Heart right ventricle (tissue), 16 donors: ENCODE results near the gene SLC25A19. TPM values are rescaled to one million over a fixed set of nuclear protein-coding genes. Genes with fewer than 3 reads are reported as not detected.

Source experiments
- ATAC-seq, 8 donors: fragments of 200-7000 bp; cut with Tn5 transposase; one replicate each; pipeline ENCODE4 v1.9.1; 2020; ENCODE audit warnings: mild to moderate bottlenecking in 8 of 8, moderate library complexity in 8 of 8, moderate number of reproducible peaks in 1 of 8
- DNase-seq, 2 donors: peaks; one replicate each; pipeline ENCODE4 v3.0.0-alpha.2; 2020
- H3K27ac ChIP-seq, 10 donors: fragments of 200-600 bp; sonication (generic) in 2 of 10; one replicate each; pipeline versions ENCODE4 v1.5.0 to v1.8.0; 2020 to 2022; ENCODE audit warnings: mild to moderate bottlenecking in 3 of 10
- H3K27me3 ChIP-seq, 7 donors: fragments of 200-600 bp; one replicate each; pipeline ENCODE4 v1.8.0; 2021 to 2022; ENCODE audit warnings: mild to moderate bottlenecking in 2 of 7
- H3K36me3 ChIP-seq, 9 donors: fragments of 200-600 bp; sonication (generic) in 1 of 9; one replicate each; pipeline versions ENCODE4 v1.5.0 to v1.8.0; 2020 to 2022; ENCODE audit warnings: mild to moderate bottlenecking in 2 of 9
- H3K4me1 ChIP-seq, 9 donors: fragments of 200-600 bp; sonication (generic) in 1 of 9; one replicate each; pipeline versions ENCODE4 v1.5.0 to v1.8.0; 2020 to 2022; ENCODE audit warnings: mild to moderate bottlenecking in 4 of 9
- H3K4me3 ChIP-seq, 10 donors: fragments of 200-600 bp; sonication (generic) in 2 of 10; one replicate each; pipeline versions ENCODE4 v1.5.0 to v1.8.0; 2020 to 2022; ENCODE audit warnings: mild to moderate bottlenecking in 7 of 10, moderate library complexity in 2 of 10
- H3K9me3 ChIP-seq, 11 donors: fragments of 200-600 bp in 10 of 11; sonication (generic) in 2 of 11; one replicate each; pipeline versions ENCODE4 v1.5.0 to v1.8.0; 2013 to 2022; ENCODE audit warnings: mild to moderate bottlenecking in 2 of 11, control low read depth in 1 of 11, moderate library complexity in 1 of 11
- WGBS, 2 donors: extraction: QIAGEN DNeasy Blood & Tissue Kit; methylation state at CpG; one replicate each; pipeline ENCODE4 v1.1.7; 2013; ENCODE audit warnings: inconsistent platforms in 1 of 2; 5-methylcytosine and 5-hydroxymethylcytosine counted together
- intact Hi-C, 10 donors: fragments of 100-400 bp; cut with DNase I; formaldehyde crosslinking; loops; one replicate each; pipeline versions ENCODE4 v1.11.1 to v1.14.2; 2022
- polyA plus RNA-seq, 2 donors: library from polyadenylated mRNA; stranded (reverse); fragments of 200-250 nt; gene quantifications; one replicate each; pipeline ENCODE4 v1.2.3, GENCODE V29; 2013
- total RNA-seq, 10 donors: library from RNA; stranded (reverse); fragmentation: NEBNext Ultra II Directional in 3 of 10; extraction: Animal tissue kit (Norgen Biotek cat#: 25700) in 3 of 10; gene quantifications; one replicate each; pipeline versions ENCODE4 v1.2.1 to v1.2.4, GENCODE V29; 2021 to 2023
- TF ChIP-seq, protein P1 (sequence below), 9 donors: fragments of 200-600 bp; sonication (generic) in 2 of 9; IDR thresholded peaks; one replicate each; pipeline versions ENCODE4 v1.5.0 to v1.8.0; 2021 to 2022; ENCODE audit warnings: antibody characterized with exemption in 9 of 9, mild to moderate bottlenecking in 5 of 9, moderate library complexity in 1 of 9
- donor health status: Arrhythmogenic right ventricular cardiomyopathy.
- donor health status: ischemic (EF 13 %, LVEDD 7.1; RV severe dilation, severe dysfunction).
- donor health status: healthy with polysubstance abuse.
- donor health status: DM: no; HTN: yes; CAD: no.
- donor health status: DM: no; HTN: no; CAD: no.
- donor health status: ischemic (EF 25% LVEDD 6.9; RV normal size, moderate dysfunction).
- donor health status: ischemic (EF 25% LVEDD 5.7; RV mildly dilated, moderate dysfunction).
- donor health status: healthy.
- donor health status: DM: yes; HTN: yes; CAD: no.
- donor health status: Ischemic cardiomyopathy.
- donor health status: ischemic (EF 35%, LVEDD 5.7; RV mildly dilated, moderate dysfunction).
- donor health status: nonischemic (EF 11% LVEDD 7.7; RV severe dilation, severe dysfunction).
- donor health status: DM: yes; HTN: yes; CAD: no.
- donor health status: PGD.
- donor health status: ischemic (EF 29% LVEDD 5.4; RV normal size, mild dysfunction).
- donor health status: nonischemic (EF 23%, LVEDD 6.1; RV moderate dilation, normal function).

SLC25A19 gene
- total and polyA plus RNA-seq, 12 donors: 6.8 to 23.2 (median 12.2) TPM

- Histone ChIP-seq H3K4me1 (peaks cover 4 to 49% (median 37%) of the 10 kb centered on the region in 9 donors), H3K27ac (peak overlapping the region in 9 of 10 donors; percentile 81 to 98 (median 90)), H3K36me3 (peaks cover 0 to 27% (median 0%) of the 10 kb centered on the region in 9 donors), H3K4me3 (peak overlapping the region; percentile 65 to 100 (median 96)), H3K9me3 (no peaks in the 10 kb centered on the region), H3K27me3 (no peaks in the 10 kb centered on the region)
- WGBS, 2 donors: 53 to 59% methylated on average over 24 of the region's 24 CpGs
- TF ChIP-seq, protein P1, sequence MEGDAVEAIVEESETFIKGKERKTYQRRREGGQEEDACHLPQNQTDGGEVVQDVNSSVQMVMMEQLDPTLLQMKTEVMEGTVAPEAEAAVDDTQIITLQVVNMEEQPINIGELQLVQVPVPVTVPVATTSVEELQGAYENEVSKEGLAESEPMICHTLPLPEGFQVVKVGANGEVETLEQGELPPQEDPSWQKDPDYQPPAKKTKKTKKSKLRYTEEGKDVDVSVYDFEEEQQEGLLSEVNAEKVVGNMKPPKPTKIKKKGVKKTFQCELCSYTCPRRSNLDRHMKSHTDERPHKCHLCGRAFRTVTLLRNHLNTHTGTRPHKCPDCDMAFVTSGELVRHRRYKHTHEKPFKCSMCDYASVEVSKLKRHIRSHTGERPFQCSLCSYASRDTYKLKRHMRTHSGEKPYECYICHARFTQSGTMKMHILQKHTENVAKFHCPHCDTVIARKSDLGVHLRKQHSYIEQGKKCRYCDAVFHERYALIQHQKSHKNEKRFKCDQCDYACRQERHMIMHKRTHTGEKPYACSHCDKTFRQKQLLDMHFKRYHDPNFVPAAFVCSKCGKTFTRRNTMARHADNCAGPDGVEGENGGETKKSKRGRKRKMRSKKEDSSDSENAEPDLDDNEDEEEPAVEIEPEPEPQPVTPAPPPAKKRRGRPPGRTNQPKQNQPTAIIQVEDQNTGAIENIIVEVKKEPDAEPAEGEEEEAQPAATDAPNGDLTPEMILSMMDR (IDR thresholded peaks at IDR 0.05): no peak
- ATAC-seq (peak in 6 of 8 donors; percentile 20 to 63 (median 26)), DNase-seq (peak in 1 of 2 donors; percentile 70)
- intact Hi-C loops: loop anchor here in 4 of 10 donors (2.0 to 5.0 kb wide), 3 partner anchors 17 to 140 kb away; partner anchors contain the start of genes GRB2 (in 1 of the 4) and SLC25A19 (in 1 of the 4)
These were observed 17.0 kb downstream of the SLC25A19 start for GRCh38 chr17:75271955-75272847.

DNA sequence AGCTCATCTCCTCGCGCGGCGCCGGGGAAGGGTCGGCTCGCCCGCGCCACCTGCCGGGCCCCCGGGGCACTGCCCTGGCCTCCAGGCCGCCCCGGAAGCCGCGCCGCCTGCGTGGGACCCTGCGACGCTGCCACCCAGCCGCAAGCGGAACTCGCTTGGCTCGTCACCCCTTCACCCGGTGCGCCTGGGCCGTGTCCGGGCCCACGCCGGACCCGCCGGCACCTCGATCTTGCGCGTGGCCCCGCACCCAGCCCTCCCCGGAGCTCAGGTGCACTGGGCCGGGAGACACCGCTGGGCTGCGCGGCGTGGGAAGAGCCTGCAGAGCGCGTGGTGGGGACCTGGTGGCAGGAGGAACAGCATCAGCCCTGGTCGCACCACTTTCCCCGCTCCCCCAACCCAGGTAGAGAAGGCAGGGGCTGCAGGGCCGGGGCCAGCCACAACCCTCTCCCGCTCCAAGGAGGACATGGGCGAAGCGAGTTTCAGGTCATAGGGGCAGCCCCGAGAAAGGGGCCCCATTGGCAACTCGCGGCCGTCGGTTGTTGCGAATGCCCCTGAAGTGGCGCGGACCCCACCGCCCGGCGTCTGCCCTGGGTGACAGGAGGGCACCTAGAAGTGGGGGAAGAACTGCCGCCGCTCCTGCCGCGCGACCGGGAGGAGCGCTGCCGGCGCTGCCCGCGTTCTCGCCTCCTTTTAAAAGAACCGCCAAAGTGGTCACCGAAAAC is 17.8 kb downstream of the SLC25A19 start:
- DNase-seq (peak; percentile 78 to 83), ATAC-seq (peak; percentile 60 to 90 (median 72))
- Histone ChIP-seq H3K4me3 (peak overlapping the region; percentile 65 to 100 (median 96)), H3K4me1 (peaks cover 4 to 52% (median 37%) of the 10 kb centered on the region in 9 donors), H3K36me3 (peaks cover 0 to 28% (median 7%) of the 10 kb centered on the region in 9 donors), H3K9me3 (no peaks in the 10 kb centered on the region), H3K27ac (peak overlapping the region; percentile 81 to 98 (median 91)), H3K27me3 (no peaks in the 10 kb centered on the region)
- WGBS, 2 donors: 0% methylated on average over 67 to 74 of the region's 74 CpGs
- intact Hi-C loops: loop anchor here in 4 of 10 donors (2.0 to 5.0 kb wide), 3 partner anchors 17 to 141 kb away; partner anchors contain the start of genes GRB2 (in 1 of the 4) and SLC25A19 (in 1 of the 4)
- TF ChIP-seq, protein P1 (IDR thresholded peaks at IDR 0.05): peak; percentile 60 to 95 (median 81)

GRCh38 chr17:75270966-75271232 is 18.3 kb downstream of the SLC25A19 start, which contains the start of gene MIF4GD:
Gene MIF4GD (minus strand): TSS chr17:75271231. CDS start chr17:75270195, 1,036 bp downstream.
- peaks cover 0 to 33% (median 11%) of the 10 kb centered on the region in 9 donors for H3K36me3 ChIP-seq
- DNase-seq (no peak), ATAC-seq (no peak)
- WGBS, 2 donors: 0 to 1% methylated on average over 15 to 39 of the region's 39 CpGs
- TF ChIP-seq, protein P1 (IDR thresholded peaks at IDR 0.05): no peak
- H3K27me3 ChIP-seq: no peaks in the 10 kb centered on the region
- intact Hi-C loops: loop anchor here in 4 of 10 donors (2.0 to 5.0 kb wide), 3 partner anchors 18 to 141 kb away; partner anchors contain the start of genes GRB2 (in 1 of the 4) and SLC25A19 (in 1 of the 4)
- peak within 1 kb of the TSS; percentile 69 to 100 (median 96) for H3K4me3 ChIP-seq
- no peaks in the 10 kb centered on the region for H3K9me3 ChIP-seq
- H3K4me1 ChIP-seq: peaks cover 4 to 56% (median 37%) of the 10 kb centered on the region in 9 donors
- peak within 1 kb of the TSS; percentile 90 to 99 (median 97) for H3K27ac ChIP-seq
